Measurements from ENCODE around the gene NHS. TPM values are rescaled to one million over a fixed set of nuclear protein-coding genes. Genes with fewer than 3 reads are reported as not detected.
"Not testable (repeated sequence)": the region's sequence is repeated elsewhere in the genome, so short reads cannot be mapped to it uniquely, and the experiment has no call there.

NHS gene
- total RNA-seq, 1 experiment from 2014 or later: 7.5 TPM

DNA sequence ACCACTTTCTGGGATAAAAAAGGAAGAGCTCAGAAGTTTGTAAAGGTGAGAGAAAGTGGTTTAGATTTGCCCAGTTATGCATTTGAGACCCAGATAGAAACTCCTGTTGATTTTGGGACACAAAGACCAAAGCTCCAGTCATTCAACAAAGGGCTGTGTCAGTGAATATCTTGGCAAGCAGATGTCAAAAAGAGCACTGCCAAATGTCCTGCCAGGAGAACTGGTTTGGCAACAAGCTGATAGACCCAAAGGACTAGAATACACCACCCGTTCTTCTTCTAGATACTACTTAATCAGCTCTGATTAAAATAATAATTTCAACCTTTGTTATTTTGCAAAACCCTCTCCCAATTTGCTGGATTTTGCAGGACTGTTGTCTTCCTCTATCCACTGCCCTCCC, 121.4 kb downstream of the NHS start:
- no peak for DNase-seq (ENCODE audit: low read depth)

DNA sequence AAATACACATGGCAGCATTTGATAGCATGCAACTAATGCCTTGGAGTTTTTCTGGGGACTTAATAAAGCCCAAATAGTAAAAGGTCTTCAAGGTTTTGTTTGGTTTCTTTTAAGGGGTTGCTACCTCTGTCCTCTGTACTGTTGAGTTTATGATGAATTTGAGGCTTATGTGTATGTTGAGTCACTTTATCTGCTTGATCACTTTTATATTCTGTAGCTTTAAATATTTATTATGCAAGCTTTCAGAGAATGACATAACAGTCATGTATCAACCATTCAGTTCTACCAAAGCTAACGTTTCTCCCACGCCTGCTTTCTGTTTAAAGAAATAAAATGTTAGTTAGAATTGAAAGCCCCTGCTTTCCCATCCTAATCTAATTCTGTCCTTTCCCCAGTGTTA, 122.2 kb downstream of the NHS start:
- no peak for DNase-seq (ENCODE audit: low read depth)

DNA sequence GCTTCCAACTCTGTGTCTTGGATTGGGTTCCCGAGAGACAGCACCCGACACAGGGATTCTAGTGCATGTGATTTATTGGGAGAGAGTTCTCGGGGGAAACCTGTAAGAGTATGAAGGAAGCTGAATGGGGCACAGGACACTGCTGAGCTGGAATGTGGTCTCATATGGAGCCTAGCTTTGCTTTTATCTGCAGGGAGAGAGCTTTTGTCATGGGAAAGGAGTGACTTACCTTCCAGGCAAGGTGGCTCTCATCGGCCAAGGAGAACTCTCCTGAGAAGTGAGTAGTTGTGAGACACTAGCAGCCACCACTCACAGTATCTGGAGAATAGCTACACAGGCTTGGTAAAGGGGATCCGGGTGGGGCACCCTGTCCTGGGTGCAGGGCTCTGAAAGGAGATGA, 124.5 kb downstream of the NHS start:
- no peak for DNase-seq (ENCODE audit: low read depth)

DNA sequence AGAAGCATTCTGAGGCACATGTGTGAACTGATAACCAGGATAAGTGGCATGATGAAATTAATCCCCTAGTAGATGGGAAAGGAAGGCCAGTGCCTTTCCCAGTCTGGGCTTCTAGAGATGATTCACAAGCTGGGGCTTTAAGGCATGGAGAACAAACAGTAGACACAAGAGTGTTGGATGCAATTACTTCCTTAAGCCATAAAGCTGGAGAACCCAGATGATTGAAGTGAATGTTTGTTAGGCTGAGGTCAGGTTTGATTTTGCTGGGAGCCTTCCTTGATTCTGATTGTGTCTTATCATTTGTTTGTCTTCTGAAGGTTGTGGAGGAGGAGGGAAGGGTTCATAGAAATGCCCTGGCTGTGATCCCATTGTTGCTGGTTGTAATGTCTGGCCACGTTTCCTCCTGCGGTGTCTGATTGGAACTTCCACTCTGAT, 125.2 kb downstream of the NHS start:
- peak; percentile 64 for DNase-seq (ENCODE audit: low read depth)

- no peak for DNase-seq (ENCODE audit: low read depth)
These were observed 126.7 kb downstream of the NHS start for GRCh38 chrX:17501746-17502145.

GRCh38 chrX:17506352-17506751, 131.4 kb downstream of the NHS start:
- not testable (repeated sequence) for DNase-seq (ENCODE audit: low read depth)

GRCh38 chrX:17511556-17511955, 136.6 kb downstream of the NHS start:
- DNase-seq (ENCODE audit: low read depth): peak; percentile 56

GRCh38 chrX:17519358-17519757, 144.4 kb downstream of the NHS start:
- no peak for DNase-seq (ENCODE audit: low read depth)

DNA sequence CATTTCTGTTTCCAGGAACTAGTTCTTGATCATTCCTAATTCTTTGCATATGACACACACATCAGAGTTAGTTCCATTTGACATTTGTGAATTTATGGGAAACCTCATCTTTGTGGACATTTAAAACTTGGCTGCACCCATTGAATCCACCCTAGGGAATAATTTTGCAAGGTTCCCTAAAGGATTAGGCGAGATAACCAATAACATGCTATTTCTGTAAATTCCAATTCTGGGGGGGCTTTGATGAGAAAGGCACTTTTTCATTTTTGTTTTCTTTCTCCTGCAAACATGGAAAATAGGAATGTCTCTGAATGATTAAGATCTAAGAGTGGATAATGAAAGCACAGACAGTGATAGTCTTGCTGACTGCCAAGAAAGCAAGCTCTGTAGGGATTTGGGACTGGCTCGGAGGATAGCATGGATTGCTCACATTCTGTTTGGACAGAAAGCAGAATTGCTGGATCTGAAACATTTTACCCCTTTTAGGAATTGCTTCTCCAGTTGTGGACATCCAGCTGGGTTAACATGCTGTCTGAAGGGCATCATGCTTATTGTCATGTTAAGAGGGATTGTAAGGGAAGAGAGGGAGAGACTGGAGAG, 145.1 kb downstream of the NHS start:
- no peak for DNase-seq (ENCODE audit: low read depth)

DNA sequence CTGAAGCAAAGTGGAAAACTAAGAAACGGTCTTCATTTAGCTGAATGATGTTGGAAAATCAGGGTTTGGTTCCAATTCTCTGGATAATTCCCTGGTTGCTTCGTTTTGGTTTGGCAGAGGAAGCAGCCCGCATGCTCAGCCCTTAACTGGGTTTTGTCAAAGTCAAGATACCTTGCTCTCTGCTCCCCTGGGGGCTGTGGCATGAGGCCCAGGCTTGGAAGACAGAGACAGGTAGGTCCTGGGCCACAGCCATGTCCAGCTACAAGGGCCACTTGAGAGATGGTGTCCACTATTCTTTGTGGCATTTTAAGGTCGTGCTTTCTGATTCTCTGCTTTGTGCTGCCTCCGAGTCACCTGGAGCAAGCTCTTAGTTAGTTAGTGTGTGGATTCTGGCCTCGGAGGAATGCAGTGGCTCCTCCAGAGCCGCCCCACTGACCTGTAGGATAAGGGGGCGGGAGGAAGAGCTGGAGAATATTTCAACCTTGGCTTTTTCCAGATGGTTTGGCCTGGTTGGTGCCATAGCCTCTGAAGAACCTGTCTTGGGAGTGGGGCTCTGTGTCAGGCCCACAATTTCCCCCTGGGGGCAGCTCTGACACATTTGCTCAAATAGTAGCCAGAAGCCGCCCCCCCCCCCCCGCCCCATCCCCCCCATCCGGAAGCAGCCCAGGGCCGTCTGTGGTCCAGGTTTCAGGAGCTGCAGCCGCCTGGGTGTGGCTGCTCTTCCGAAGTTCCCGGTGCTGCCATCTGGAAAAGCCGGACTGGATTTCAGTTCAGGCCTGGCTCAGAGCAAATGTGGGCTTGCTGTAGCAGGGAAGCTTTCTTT, 147.1 kb downstream of the NHS start:
- peak; percentile 67 for DNase-seq (ENCODE audit: low read depth)

- no peak for DNase-seq (ENCODE audit: low read depth)
These were observed 150.3 kb downstream of the NHS start for GRCh38 chrX:17525266-17525665.

DNA sequence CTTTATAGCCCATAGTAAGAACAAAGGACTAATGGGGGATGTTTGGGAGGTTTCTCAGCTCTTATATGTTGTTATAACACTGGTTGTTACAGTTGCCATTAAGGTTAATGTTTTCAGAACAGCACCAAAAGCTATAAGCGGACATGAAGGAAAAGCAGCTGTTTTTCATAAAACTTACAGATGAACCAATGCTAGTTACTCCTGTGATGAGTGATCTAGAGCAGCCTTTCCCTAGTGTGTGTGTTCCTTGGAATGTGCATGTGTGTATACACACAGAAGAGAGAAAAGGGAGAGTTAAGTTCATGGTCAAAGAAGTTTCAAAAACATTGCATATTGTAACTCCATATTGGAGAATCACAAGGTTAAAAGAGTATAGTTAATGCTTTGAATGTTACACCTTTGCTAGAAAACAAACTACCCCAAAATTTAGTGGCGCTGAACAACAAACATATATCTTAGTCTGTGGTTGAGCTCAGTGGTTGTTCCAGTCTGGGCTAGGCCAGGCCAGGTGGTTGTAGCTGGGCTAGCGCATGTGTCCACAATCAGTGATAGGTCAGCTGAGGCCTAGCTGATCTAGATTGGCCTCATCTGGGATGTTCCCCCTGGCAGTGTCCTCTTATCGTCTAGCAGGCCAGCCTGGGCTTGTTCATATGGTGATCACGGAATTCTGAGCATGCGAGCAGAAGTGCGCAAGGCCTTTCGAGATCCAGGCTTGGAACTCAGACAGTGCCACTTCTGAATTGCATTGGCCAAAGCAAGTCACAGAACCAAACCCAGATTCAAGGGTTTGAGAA, 151.0 kb downstream of the NHS start:
- DNase-seq (ENCODE audit: low read depth): no peak

GRCh38 chrX:17527135-17527701, 152.2 kb downstream of the NHS start:
- peak; percentile 85 for DNase-seq (ENCODE audit: low read depth)

GRCh38 chrX:17527922-17528321, 152.9 kb downstream of the NHS start:
- DNase-seq (ENCODE audit: low read depth): peak; percentile 34

- DNase-seq (ENCODE audit: low read depth): no peak
These were observed 154.2 kb downstream of the NHS start for GRCh38 chrX:17529151-17529745.

DNA sequence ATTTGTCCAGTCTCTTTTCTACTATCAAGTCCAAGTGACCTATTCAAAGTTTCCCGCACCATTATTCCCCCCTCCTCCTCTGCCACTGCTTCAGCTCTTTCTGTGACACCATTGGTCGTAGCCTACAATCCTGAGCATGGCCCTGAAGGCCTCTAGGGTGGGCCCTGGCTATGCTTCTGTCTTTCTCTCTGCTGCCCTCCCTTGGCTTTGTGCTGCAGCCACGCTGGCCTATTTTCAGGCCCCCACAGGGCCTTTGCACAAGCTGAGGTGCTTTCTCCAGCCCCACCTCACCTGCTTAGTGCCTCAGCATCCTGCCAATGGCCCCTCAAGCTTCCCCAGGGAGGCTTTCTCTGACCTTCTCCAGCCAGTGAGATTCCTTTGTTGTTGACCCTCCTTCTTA, 156.5 kb downstream of the NHS start:
- no peak for DNase-seq (ENCODE audit: low read depth)

DNA sequence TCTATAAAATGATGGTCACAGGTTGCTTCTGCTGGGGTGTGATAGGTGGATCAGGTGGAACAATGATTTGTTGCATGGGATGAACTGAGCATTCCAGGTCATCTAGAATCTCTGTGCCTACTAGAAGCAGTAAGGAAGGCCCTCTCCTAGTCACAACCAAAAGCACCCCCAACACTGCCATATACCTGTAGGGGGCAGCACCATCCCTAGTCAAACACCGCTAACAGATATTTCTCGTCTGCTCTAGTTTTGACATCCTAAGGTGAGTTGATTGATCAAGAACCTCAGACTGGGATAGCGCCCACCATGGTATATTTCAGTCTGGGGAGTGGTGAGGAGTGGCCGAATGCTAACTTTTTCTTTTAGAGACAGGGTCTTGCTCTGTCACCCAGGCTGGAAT, 160.2 kb downstream of the NHS start:
- DNase-seq (ENCODE audit: low read depth): peak; percentile 16

DNA sequence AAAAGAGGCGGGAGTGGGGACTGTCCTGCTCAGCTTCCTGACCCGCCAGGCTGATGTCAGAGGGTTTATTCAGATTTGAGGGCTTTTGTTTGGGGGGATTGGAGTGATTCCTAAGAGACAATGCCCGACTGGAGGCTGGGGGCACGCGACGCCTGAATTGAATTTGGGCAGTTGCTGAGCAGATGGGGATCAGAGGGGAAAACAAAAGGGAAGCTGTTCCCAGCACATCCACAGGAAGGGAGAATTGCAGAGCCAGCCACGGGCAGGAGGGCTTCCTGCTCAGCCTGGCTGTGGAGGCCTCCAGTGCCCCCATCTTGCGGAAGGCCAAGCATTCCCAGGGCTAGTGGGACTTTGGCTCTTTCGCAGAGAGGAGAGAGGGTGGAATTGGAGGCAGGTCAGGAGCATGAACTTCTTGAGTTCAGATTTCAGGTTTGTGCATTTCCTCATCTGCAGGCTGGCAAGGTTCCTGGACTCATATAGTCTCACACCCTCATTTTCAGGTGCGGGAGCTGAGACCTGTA, 162.8 kb downstream of the NHS start:
- no peak for DNase-seq (ENCODE audit: low read depth)

DNA sequence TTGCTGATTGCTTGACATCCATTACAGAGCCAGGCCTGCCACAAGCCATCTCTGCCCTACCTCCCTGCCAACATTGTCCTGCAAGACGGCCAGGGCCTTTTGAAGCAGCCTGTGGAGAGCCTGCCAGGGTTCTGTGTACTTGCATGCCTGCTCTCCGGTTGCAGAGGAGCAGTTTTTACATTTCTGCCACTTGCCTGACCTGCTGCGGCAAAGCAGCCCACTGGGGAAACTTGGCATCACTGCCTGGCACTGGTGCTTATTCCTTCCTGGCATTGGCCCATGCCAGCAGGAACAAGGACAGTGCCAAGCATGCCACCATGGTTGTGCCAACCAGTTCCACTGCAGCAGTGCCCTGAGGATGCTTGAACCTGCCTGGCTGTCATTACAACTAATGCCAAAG, 167.1 kb downstream of the NHS start:
- no peak for DNase-seq (ENCODE audit: low read depth)

- no peak for DNase-seq (ENCODE audit: low read depth)
These were observed 169.8 kb downstream of the NHS start for GRCh38 chrX:17544821-17545220.

DNA sequence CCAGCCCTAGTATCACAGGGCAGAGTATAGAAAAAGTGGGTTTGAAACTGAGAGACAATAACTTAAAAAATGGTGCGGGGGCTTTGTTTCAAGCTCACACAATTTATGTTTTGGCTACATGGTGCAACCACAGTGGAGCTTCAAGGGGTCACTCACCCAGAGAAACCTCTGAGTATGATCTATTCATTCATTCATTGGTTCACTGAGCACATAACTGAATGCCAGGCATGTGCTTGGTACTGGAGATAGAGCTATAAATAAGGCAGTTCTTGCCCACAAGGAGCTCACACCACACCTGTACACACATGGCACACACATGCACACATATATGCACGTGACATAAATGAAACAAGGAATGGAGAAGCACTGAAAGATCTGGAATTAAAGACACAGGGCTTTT, 171.4 kb downstream of the NHS start:
- no peak for DNase-seq (ENCODE audit: low read depth)

GRCh38 chrX:17547658-17548057, 172.7 kb downstream of the NHS start:
- DNase-seq (ENCODE audit: low read depth): peak; percentile 94

Data from M059J (cell line).